Left lung (tissue), 10 donors: ENCODE data around the gene CDC42BPA. TPM values are rescaled to one million over a fixed set of nuclear protein-coding genes. Genes with fewer than 3 reads are reported as not detected.
"Not testable (repeated sequence)": the region's sequence is repeated elsewhere in the genome, so short reads cannot be mapped to it uniquely, and the experiment has no call there.

Experiments used
- ATAC-seq: fragments of 200-7000 bp; cut with Tn5 transposase; one replicate; pipeline ENCODE4 v1.9.1; 2020; ENCODE audit warnings: moderate library complexity
- DNase-seq, 4 donors: peaks; one replicate each; pipeline ENCODE4 v3.0.0-alpha.2; 2013 to 2020
- H3K27ac ChIP-seq, 2 donors: fragments of 200-600 bp; sonication (generic) in 1 of 2; one replicate each; pipeline versions ENCODE4 v1.5.0 to v1.8.0; 2020 to 2021
- H3K27me3 ChIP-seq, 2 donors: fragments of 200-600 bp; sonication (generic) in 1 of 2; one replicate each; pipeline versions ENCODE4 v1.5.0 to v1.8.0; 2020 to 2021
- H3K36me3 ChIP-seq, 2 donors: fragments of 200-600 bp; sonication (generic) in 1 of 2; one replicate each; pipeline versions ENCODE4 v1.5.0 to v1.8.0; 2020 to 2021
- H3K4me1 ChIP-seq, 2 donors: fragments of 200-600 bp; one replicate each; pipeline ENCODE4 v1.8.0; 2021
- H3K4me3 ChIP-seq, 2 donors: fragments of 200-600 bp; sonication (generic) in 1 of 2; one replicate each; pipeline versions ENCODE4 v1.5.0 to v1.8.0; 2020 to 2021; ENCODE audit warnings: mild to moderate bottlenecking in 1 of 2
- H3K9me3 ChIP-seq, 2 donors: fragments of 200-600 bp; sonication (generic) in 1 of 2; one replicate each; pipeline versions ENCODE4 v1.5.0 to v1.8.0; 2020 to 2021
- intact Hi-C, 2 donors: fragments of 100-400 bp; cut with DNase I; formaldehyde crosslinking; loops; one replicate each; pipeline versions ENCODE4 v1.11.2 to v1.14.2; 2022
- polyA plus RNA-seq, 6 donors: library from polyadenylated mRNA; unstranded; fragments of 120-200 nt; gene quantifications; one replicate each; pipeline ENCODE4 v1.2.1, GENCODE V29; 2013; ENCODE audit not compliant: insufficient read length in 6 of 6
- total RNA-seq, 2 donors: library from RNA; stranded (reverse); fragmentation: NEBNext Ultra II Directional; extraction: Animal tissue kit (Norgen Biotek cat#: 25700); gene quantifications; one replicate each; pipeline ENCODE4 v1.2.1, GENCODE V29; 2021
- TF ChIP-seq, protein P1 (sequence below), 2 donors: fragments of 200-600 bp; sonication (generic) in 1 of 2; IDR thresholded peaks; one replicate each; pipeline versions ENCODE4 v1.5.0 to v1.8.0; 2021; ENCODE audit warnings: antibody characterized with exemption in 2 of 2
- donor health status: DM: no; HTN: yes; CAD: no.
- donor health status: DM: no; HTN: no; CAD: no.

Gene CDC42BPA
- total and polyA plus RNA-seq, 8 donors: 35.8 to 49.0 (median 43.4) TPM

DNA sequence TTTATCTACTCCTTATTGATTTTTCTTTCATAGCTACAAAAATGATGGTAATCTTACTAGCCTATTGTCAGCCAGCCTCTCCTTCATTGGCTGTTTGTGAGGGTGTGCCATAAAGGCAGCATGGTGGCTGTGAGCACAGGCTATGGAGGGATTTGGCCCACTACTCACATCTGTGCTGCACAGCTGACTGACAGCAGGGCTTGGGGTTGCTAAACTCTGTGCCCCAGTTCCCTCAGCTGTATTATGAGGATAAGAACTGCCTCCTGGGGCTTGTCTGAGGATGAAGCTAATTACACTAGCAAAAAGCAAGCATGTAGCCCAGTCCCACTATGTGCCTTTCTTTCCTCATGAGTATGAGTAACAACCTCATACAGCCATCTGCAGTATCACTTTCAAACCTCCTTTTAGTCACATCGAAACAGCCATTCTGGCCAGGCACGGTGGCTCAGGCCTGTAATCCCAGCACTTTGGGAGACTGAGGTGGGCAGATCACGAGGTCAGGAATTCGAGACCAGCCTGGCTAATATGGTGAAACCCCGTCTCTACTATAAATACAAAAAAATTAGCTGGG lies 312.0 kb downstream of the CDC42BPA start:
- no peaks in the 10 kb centered on the region for H3K9me3 ChIP-seq
- DNase-seq (no peak), ATAC-seq (no peak)
- intact Hi-C loops: no loop called here
- H3K27me3 ChIP-seq: no peaks in the 10 kb centered on the region
- no peak overlapping the region for H3K27ac ChIP-seq
- peaks cover 0 to 12% of the 10 kb centered on the region in 2 donors for H3K36me3 ChIP-seq
- TF ChIP-seq, protein P1, sequence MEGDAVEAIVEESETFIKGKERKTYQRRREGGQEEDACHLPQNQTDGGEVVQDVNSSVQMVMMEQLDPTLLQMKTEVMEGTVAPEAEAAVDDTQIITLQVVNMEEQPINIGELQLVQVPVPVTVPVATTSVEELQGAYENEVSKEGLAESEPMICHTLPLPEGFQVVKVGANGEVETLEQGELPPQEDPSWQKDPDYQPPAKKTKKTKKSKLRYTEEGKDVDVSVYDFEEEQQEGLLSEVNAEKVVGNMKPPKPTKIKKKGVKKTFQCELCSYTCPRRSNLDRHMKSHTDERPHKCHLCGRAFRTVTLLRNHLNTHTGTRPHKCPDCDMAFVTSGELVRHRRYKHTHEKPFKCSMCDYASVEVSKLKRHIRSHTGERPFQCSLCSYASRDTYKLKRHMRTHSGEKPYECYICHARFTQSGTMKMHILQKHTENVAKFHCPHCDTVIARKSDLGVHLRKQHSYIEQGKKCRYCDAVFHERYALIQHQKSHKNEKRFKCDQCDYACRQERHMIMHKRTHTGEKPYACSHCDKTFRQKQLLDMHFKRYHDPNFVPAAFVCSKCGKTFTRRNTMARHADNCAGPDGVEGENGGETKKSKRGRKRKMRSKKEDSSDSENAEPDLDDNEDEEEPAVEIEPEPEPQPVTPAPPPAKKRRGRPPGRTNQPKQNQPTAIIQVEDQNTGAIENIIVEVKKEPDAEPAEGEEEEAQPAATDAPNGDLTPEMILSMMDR (IDR thresholded peaks at IDR 0.05): no peak
- no peaks in the 10 kb centered on the region for H3K4me1 ChIP-seq
- no peak overlapping the region for H3K4me3 ChIP-seq

DNA sequence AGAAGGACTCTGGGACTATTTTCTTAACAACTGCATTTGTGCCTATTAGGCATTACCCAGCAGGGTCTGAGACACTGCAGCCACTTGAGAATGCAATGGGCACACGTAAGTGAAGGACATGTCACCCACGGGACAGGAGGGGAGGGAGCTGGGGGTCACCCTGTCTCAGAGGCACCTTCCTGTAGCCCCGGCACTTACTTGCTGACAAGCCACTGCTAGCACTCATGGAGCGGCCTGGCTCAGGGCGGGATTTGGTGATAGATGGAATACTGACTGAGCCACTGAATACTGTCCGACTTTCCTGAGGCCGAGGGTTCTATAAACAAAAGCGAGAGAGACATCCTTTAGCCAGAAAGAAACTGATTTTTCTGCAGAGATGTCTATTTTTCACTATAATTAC lies 313.5 kb downstream of the CDC42BPA start:
- DNase-seq (no peak), ATAC-seq (no peak)
- H3K27ac ChIP-seq: no peak overlapping the region
- TF ChIP-seq, protein P1 (IDR thresholded peaks at IDR 0.05): no peak
- H3K9me3 ChIP-seq: no peaks in the 10 kb centered on the region
- peaks cover 0 to 16% of the 10 kb centered on the region in 2 donors for H3K36me3 ChIP-seq
- H3K4me1 ChIP-seq: no peaks in the 10 kb centered on the region
- H3K27me3 ChIP-seq: no peaks in the 10 kb centered on the region
- no peak overlapping the region for H3K4me3 ChIP-seq
- intact Hi-C loops: no loop called here

DNA sequence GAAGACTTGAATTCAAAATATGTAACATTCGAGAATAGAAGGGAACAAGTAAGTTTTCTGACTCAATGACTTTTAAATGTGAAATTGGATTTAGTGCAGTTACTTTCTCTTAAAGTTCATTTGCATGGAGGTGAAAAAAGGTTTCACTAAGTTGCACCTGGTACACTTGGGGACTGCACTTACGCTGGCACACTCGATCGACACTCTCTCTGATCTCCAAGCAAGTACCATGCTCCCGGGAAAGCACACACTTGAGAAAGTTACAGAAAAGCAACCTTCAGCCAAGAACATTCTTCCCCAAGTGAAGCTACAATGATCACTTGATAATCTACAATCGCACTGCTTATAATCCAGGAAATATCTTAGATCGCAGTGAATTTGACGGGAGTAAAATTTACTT lies 315.1 kb downstream of the CDC42BPA start:
- intact Hi-C loops: no loop called here
- peak; percentile 91 for ATAC-seq

DNA sequence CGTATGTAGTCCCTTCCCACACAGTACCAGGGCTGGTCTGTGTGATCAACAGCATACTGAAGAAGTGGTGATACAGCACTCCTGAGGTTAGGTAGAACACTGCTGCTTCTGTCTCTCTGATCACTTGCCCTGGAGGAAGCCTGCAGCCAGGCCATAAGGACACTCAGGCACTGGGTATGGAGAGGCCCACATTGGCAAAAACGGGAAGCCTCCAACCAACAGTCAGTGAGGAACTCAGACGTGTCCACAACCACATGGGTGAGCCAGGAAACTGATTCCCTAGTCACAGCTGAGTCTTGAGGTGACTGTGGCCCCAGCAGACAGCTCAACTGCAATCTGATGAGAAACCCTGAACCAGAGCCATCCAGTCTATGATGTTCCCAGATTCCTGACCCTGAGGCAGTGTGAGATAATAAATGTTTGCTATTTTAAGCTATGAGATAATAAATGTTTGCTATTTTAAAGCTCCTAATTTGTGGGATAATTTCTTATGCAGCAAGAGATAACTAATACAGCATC lies 315.7 kb downstream of the CDC42BPA start:
- ATAC-seq: peak; percentile 29
- peaks cover 0 to 16% of the 10 kb centered on the region in 2 donors for H3K36me3 ChIP-seq
- no peaks in the 10 kb centered on the region for H3K27me3 ChIP-seq
- no peak overlapping the region for H3K4me3 ChIP-seq
- no peak for DNase-seq
- no peaks in the 10 kb centered on the region for H3K9me3 ChIP-seq
- TF ChIP-seq, protein P1 (IDR thresholded peaks at IDR 0.05): no peak
- H3K27ac ChIP-seq: no peak overlapping the region
- intact Hi-C loops: no loop called here
- no peaks in the 10 kb centered on the region for H3K4me1 ChIP-seq

More for the DNA sequence above, 315.1 kb downstream of the CDC42BPA start:
- peaks cover 0 to 16% of the 10 kb centered on the region in 2 donors for H3K36me3 ChIP-seq
- no peaks in the 10 kb centered on the region for H3K9me3 ChIP-seq
- H3K27ac ChIP-seq: no peak overlapping the region
- TF ChIP-seq, protein P1 (IDR thresholded peaks at IDR 0.05): no peak
- no peak overlapping the region for H3K4me3 ChIP-seq
- H3K4me1 ChIP-seq: no peaks in the 10 kb centered on the region
- no peak for DNase-seq
- H3K27me3 ChIP-seq: no peaks in the 10 kb centered on the region

DNA sequence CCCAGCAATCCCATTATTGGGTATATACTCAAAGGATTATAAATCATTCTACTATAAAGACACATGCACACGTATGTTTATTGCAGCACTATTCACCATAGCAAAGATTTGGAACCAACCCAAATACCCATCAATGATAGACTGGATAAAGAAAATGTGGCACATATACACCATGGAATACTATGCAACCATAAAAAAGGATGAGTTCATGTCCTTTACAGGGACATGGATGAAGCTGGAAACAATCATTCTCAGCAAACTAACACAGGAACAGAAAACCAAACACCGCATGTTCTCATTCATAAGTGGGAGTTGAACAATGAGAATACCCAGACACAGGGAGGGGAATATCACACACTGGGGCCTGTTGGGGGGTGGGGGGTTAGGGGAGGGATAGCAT lies 318.7 kb downstream of the CDC42BPA start:
- H3K9me3 ChIP-seq, H3K27me3 ChIP-seq, H3K4me1 ChIP-seq, intact Hi-C loops, DNase-seq, H3K4me3 ChIP-seq, ATAC-seq, H3K27ac ChIP-seq: not testable (repeated sequence)
- H3K36me3 ChIP-seq: peaks cover 0 to 20% of the 10 kb centered on the region in 2 donors
